Astrocyte of the cerebellum (primary cell): ENCODE measurements around the gene OR10H5.

Experiments used
- DNase-seq: peaks from one replicate; pipeline ENCODE4 v3.0.0-alpha.2; 2011; ENCODE audit warnings: low read depth
- H3K4me3 ChIP-seq: 2 replicates; pipeline ENCODE4 v1.5.1; 2011; ENCODE audit warnings: mild to moderate bottlenecking, low read depth, low read length, moderate library complexity
- in situ Hi-C: cut with HindIII; loops from 2 replicates; pipeline ENCODE4 v1.10.0; 2017; ENCODE audit warnings: low sequenced_read_pairs
- TF ChIP-seq, protein P1 (sequence below): IDR thresholded peaks from 2 replicates; pipeline ENCODE4 v1.5.1; 2012; ENCODE audit warnings: low read length, low read depth, moderate library complexity, mild to moderate bottlenecking; ENCODE audit errors: missing control alignments

Gene OR10H5

DNA sequence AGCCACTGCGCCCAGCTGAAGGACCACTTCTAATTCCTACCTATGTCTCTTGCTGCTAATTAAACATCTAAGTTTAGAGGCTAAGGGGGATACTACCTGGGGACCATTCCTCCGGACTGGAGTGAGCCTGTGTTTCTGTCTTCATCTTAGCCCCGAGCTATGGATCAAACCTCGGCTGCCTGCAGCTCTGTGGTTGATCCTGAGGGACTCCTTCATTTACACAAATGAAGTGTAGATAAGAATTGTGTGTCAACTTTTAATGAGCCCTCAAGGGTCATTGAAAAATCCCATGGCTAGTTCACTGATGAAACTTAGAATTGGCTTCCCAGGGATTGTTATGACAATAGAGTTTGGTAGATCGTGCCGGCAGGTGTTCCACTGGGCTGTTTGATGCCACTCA is 59.5 kb downstream of the OR10H5 start:
- TF ChIP-seq, protein P1, sequence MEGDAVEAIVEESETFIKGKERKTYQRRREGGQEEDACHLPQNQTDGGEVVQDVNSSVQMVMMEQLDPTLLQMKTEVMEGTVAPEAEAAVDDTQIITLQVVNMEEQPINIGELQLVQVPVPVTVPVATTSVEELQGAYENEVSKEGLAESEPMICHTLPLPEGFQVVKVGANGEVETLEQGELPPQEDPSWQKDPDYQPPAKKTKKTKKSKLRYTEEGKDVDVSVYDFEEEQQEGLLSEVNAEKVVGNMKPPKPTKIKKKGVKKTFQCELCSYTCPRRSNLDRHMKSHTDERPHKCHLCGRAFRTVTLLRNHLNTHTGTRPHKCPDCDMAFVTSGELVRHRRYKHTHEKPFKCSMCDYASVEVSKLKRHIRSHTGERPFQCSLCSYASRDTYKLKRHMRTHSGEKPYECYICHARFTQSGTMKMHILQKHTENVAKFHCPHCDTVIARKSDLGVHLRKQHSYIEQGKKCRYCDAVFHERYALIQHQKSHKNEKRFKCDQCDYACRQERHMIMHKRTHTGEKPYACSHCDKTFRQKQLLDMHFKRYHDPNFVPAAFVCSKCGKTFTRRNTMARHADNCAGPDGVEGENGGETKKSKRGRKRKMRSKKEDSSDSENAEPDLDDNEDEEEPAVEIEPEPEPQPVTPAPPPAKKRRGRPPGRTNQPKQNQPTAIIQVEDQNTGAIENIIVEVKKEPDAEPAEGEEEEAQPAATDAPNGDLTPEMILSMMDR = no peak
- in situ Hi-C loops = no loop called here
- H3K4me3 ChIP-seq = no peak overlapping the region
- no peak for DNase-seq

DNA sequence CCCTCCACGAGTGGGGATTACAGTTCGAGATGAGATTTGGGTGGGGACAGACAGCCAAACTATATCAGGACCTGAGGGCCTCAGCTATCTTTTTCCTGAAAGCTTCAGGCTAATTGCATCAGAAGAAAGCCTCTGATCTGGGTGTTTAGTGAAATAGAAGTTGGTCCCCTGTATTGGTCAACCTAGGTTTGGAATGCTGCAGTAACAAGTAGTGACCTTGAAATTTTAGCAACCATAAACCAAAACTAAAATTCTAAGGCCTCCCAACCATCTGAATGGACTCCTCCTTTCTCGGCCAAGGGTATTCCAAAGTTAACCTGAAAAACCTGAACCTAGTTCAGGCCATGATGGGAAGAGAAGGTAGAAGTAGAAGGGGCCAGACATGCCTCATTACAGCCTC is 62.9 kb downstream of the OR10H5 start:
- H3K4me3 ChIP-seq = no peak overlapping the region
- TF ChIP-seq, protein P1 = no peak
- DNase-seq = no peak
- in situ Hi-C loops = no loop called here
